ENCODE measurements around the gene FBXL19. TPM values are rescaled to one million over a fixed set of nuclear protein-coding genes. Genes with fewer than 3 reads are reported as not detected.

Gene FBXL19
- total and polyA plus RNA-seq, 2 of the 13 experiments (the other 11 are each of a cell fraction or from before 2014, with no cell fraction given), result 6.0 to 13.7 TPM

DNA sequence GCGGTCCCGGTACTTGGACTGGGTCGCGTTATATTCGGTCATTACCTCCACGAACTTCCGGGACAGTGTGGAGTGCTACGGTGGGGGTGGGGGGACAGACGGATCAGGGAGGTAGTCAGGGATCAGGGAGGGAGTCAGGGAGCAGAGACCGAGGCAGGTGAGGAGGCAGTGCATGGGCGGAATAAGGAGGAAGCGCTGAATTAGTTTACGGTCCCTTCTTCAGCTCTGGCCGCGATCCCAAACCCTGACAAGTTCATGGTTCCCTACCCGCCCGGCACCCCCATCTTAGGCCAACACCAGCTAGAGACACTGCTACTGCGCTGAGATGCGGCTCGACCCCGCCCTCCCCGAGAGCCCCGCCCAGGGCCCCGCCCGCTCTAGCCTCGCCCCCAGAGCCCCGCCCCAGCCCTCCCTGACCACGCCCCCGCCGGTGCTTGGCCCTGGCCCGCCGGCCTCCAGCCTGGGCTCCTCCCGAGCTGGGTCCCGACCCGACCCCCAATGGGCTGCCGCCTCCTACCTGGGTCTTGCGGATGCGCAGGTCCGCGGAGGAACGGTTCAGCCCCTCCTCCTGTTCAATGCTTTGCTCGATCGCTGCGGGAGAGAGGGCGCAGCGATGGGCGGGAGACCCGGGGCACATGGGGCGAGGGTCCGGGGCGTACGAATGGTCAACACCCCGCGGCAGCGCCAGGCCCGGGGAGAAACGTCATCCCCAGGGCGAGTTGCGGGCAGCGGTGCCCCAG is 73.8 kb downstream of the FBXL19 start (continued):
- no peak; the same call in 1 of the 2 replicates for TF ChIP-seq NFYB (CRISPR knock-in tag; IDR thresholded peaks at IDR 0.05)
- 0 out of 4 replicates have a peak, but pooled peaks of 1 of the 2 experiments have one; percentile 24 for TF ChIP-seq REST (IDR thresholded peaks at IDR 0.05; ENCODE audit: borderline replicate concordance in 1 of 2, low read depth in 1 of 2, low read length in 2 of 2)
- no peak for TF ChIP-seq GTF2F1 (IDR thresholded peaks at IDR 0.05; ENCODE audit: low read length)
- TF ChIP-seq MIER2 (CRISPR knock-in tag; IDR thresholded peaks at IDR 0.05), result no peak
- no peak for TF ChIP-seq BHLHE40 (IDR thresholded peaks at IDR 0.05; ENCODE audit: low read length)
- peak; percentile 74 for TF ChIP-seq ZNF235 (CRISPR knock-in tag; IDR thresholded peaks at IDR 0.05; ENCODE audit: borderline replicate concordance)
- peak; percentile 79 for TF ChIP-seq ARID4A (CRISPR knock-in tag; IDR thresholded peaks at IDR 0.05; ENCODE audit: borderline replicate concordance)
- 0 out of 2 replicates have a peak, but pooled peaks have one; percentile 44 for TF ChIP-seq HOXA9 (CRISPR knock-in tag; IDR thresholded peaks at IDR 0.05; ENCODE audit: borderline replicate concordance)
- peak; percentile 63 for TF ChIP-seq TAF15 (IDR thresholded peaks at IDR 0.05; ENCODE audit: low read depth, low read length, poor library complexity, severe bottlenecking)
- TF ChIP-seq UBTF (CRISPR knock-in tag; IDR thresholded peaks at IDR 0.05), result peak; percentile 84
- TF ChIP-seq MYC (CRISPR knock-in tag; IDR thresholded peaks at IDR 0.05; ENCODE audit: borderline replicate concordance), result peak; percentile 78
- TF ChIP-seq ZNF468 (CRISPR knock-in tag; IDR thresholded peaks at IDR 0.05), result peak; percentile 65; the same call in 1 of the 2 replicates
- TF ChIP-seq ZBTB7A (CRISPR knock-in tag; IDR thresholded peaks at IDR 0.05), result peak; percentile 83; the same call in 1 of the 2 replicates
- TF ChIP-seq, protein P1, sequence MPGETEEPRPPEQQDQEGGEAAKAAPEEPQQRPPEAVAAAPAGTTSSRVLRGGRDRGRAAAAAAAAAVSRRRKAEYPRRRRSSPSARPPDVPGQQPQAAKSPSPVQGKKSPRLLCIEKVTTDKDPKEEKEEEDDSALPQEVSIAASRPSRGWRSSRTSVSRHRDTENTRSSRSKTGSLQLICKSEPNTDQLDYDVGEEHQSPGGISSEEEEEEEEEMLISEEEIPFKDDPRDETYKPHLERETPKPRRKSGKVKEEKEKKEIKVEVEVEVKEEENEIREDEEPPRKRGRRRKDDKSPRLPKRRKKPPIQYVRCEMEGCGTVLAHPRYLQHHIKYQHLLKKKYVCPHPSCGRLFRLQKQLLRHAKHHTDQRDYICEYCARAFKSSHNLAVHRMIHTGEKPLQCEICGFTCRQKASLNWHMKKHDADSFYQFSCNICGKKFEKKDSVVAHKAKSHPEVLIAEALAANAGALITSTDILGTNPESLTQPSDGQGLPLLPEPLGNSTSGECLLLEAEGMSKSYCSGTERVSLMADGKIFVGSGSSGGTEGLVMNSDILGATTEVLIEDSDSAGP (CRISPR knock-in tag; IDR thresholded peaks at IDR 0.05; ENCODE audit: borderline replicate concordance), result peak; percentile 90
- no peak for TF ChIP-seq RBM22 (optimal IDR thresholded peaks at IDR 0.05; ENCODE audit: low read length)
- peak; percentile 66; the same call in 1 of the 2 replicates for TF ChIP-seq ZNF598 (CRISPR knock-in tag; IDR thresholded peaks at IDR 0.05; ENCODE audit: borderline replicate concordance)

All from HepG2 (cell line).